Type B pancreatic cell (in vitro differentiated cells): ENCODE measurements around the gene B3GNT8. TPM values are rescaled to one million over a fixed set of nuclear protein-coding genes. Genes with fewer than 3 reads are reported as not detected.

ENCODE experiments used
- DNase-seq: peaks from one replicate; pipeline ENCODE4 v3.0.0; 2021; ENCODE audit warnings: mixed read lengths; ENCODE audit not compliant: unreplicated experiment; ENCODE audit errors: extremely low spot score
- H3K27ac Mint-ChIP-seq: 2 replicates; pipeline ENCODE4 v1.8.0; 2021; ENCODE audit warnings: mild to moderate bottlenecking, mixed read lengths
- H3K27me3 Mint-ChIP-seq: 2 replicates; pipeline ENCODE4 v1.8.0; 2021; ENCODE audit warnings: mixed read lengths
- H3K36me3 Mint-ChIP-seq: 2 replicates; pipeline ENCODE4 v1.8.0; 2021; ENCODE audit warnings: mixed read lengths
- H3K4me1 Mint-ChIP-seq: one replicate; pipeline ENCODE4 v1.8.0; 2021; ENCODE audit warnings: mixed read lengths; ENCODE audit not compliant: unreplicated experiment
- H3K4me3 Mint-ChIP-seq: 2 replicates; pipeline ENCODE4 v1.8.0; 2021; ENCODE audit warnings: mild to moderate bottlenecking, mixed read lengths
- H3K9me3 Mint-ChIP-seq: 2 replicates; pipeline ENCODE4 v1.8.0; 2021; ENCODE audit warnings: mixed read lengths
- CTCF ChIP-seq: fragments of 200-600 bp; sonication (generic); conservative IDR thresholded peaks from 2 replicates; pipeline ENCODE4 v1.5.0; 2021; ENCODE audit warnings: antibody characterized with exemption, mild to moderate bottlenecking
- total RNA-seq: library from RNA; stranded (reverse); gene quantifications from 2 replicates; pipeline ENCODE4 v1.2.1, GENCODE V29; 2021; ENCODE audit warnings: low replicate concordance

Gene B3GNT8
- total RNA-seq, 1 donor from 2014 or later: 9.3 TPM

GRCh38 chr19:41426116-41426841 is 895 bp downstream of the B3GNT8 start:
- peaks cover under 1% of the 10 kb centered on the region for H3K36me3 Mint-ChIP-seq
- H3K9me3 Mint-ChIP-seq: no peaks in the 10 kb centered on the region
- peaks cover 16% of the 10 kb centered on the region for H3K4me1 Mint-ChIP-seq
- no peaks in the 10 kb centered on the region for H3K27me3 Mint-ChIP-seq
- H3K4me3 Mint-ChIP-seq: peak overlapping the region; percentile 87
- H3K27ac Mint-ChIP-seq: peak overlapping the region; percentile 92
- no peak for TF ChIP-seq CTCF
- no peak for DNase-seq

- Mint-ChIP-seq H3K4me3 (peak overlapping the region; percentile 71), H3K9me3 (no peaks in the 10 kb centered on the region), H3K36me3 (peaks cover 3% of the 10 kb centered on the region), H3K4me1 (peaks cover 16% of the 10 kb centered on the region), H3K27ac (no peak overlapping the region), H3K27me3 (no peaks in the 10 kb centered on the region)
- no peak for DNase-seq
- TF ChIP-seq CTCF: no peak
Measured at GRCh38 chr19:41425174-41426115, 1.7 kb downstream of the B3GNT8 start.

- DNase-seq: no peak
- Mint-ChIP-seq H3K36me3 (peaks cover 3% of the 10 kb centered on the region), H3K4me1 (peaks cover 16% of the 10 kb centered on the region), H3K4me3 (no peak overlapping the region), H3K27ac (no peak overlapping the region), H3K27me3 (no peaks in the 10 kb centered on the region), H3K9me3 (no peaks in the 10 kb centered on the region)
- TF ChIP-seq CTCF: no peak
Measured at GRCh38 chr19:41424335-41425173, 2.6 kb downstream of the B3GNT8 start.

GRCh38 chr19:41422955-41423354 is 4.2 kb downstream of the B3GNT8 start:
- H3K4me1 Mint-ChIP-seq: peaks cover 13% of the 10 kb centered on the region
- no peak overlapping the region for H3K27ac Mint-ChIP-seq
- no peaks in the 10 kb centered on the region for H3K9me3 Mint-ChIP-seq
- no peaks in the 10 kb centered on the region for H3K27me3 Mint-ChIP-seq
- H3K4me3 Mint-ChIP-seq: no peak overlapping the region
- DNase-seq: no peak
- TF ChIP-seq CTCF: no peak
- H3K36me3 Mint-ChIP-seq: peaks cover 6% of the 10 kb centered on the region

- Mint-ChIP-seq H3K27me3 (no peaks in the 10 kb centered on the region), H3K4me3 (no peak overlapping the region), H3K36me3 (peaks cover 6% of the 10 kb centered on the region), H3K27ac (no peak overlapping the region), H3K4me1 (peaks cover 9% of the 10 kb centered on the region), H3K9me3 (no peaks in the 10 kb centered on the region)
- no peak for DNase-seq
- TF ChIP-seq CTCF: no peak
Measured at GRCh38 chr19:41422456-41422855, 4.7 kb downstream of the B3GNT8 start.
